DOHH2 (cell line): ENCODE measurements around the gene POLR3GL.
A peak's percentile ranks its signal among the peaks of the same experiment; 100 is the strongest.

Experiments
- H3F3A ChIP-seq: fragments of 200-600 bp; sonication (generic), shearing (Covaris generic); 2 replicates; pipeline ENCODE4 v1.6.0; 2016; ENCODE audit warnings: antibody characterized with exemption, mild to moderate bottlenecking; ENCODE audit not compliant: control insufficient read depth, insufficient read depth
- H3K27ac ChIP-seq: fragments of 200-600 bp; sonication (generic); 2 replicates; pipeline ENCODE4 v1.5.1; 2014; ENCODE audit warnings: low read depth, mild to moderate bottlenecking, low read length, moderate library complexity
- H3K27me3 ChIP-seq: fragments of 200-600 bp; sonication (generic); 2 replicates; pipeline ENCODE4 v1.6.1; 2014; ENCODE audit warnings: mild to moderate bottlenecking, low read length, mixed read lengths; ENCODE audit not compliant: control insufficient read depth
- H3K36me3 ChIP-seq: fragments of 200-600 bp; sonication (generic); 2 replicates; pipeline ENCODE4 v1.6.1; 2014; ENCODE audit warnings: mild to moderate bottlenecking, low read length, moderate library complexity, mixed read lengths; ENCODE audit not compliant: control insufficient read depth
- H3K4me1 ChIP-seq: fragments of 200-600 bp; sonication (generic); 2 replicates; pipeline ENCODE4 v1.6.1; 2014; ENCODE audit warnings: mild to moderate bottlenecking, low read length, mixed read lengths; ENCODE audit not compliant: control insufficient read depth
- H3K4me2 ChIP-seq: fragments of 200-600 bp; sonication (generic); 2 replicates; pipeline ENCODE4 v1.6.0; 2014; ENCODE audit warnings: mild to moderate bottlenecking, low read length, moderate library complexity
- H3K4me3 ChIP-seq: fragments of 200-600 bp; sonication (generic); 2 replicates; pipeline ENCODE4 v1.5.1; 2014; ENCODE audit warnings: mild to moderate bottlenecking, low read length, mixed read lengths
- H3K79me2 ChIP-seq: fragments of 200-600 bp; sonication (generic); 2 replicates; pipeline ENCODE4 v1.6.1; 2014; ENCODE audit warnings: mild to moderate bottlenecking, low read length, mixed read lengths; ENCODE audit not compliant: control insufficient read depth
- H3K9me2 ChIP-seq: fragments of 200-600 bp; sonication (generic); replicated peaks from 2 replicates; pipeline ENCODE4 v1.6.1; 2014; ENCODE audit warnings: mild to moderate bottlenecking, low read length, mixed read lengths; ENCODE audit not compliant: control insufficient read depth
- H3K9me3 ChIP-seq: fragments of 200-600 bp; sonication (generic); 2 replicates; pipeline ENCODE4 v1.6.1; 2014; ENCODE audit warnings: antibody characterized with exemption, low read length, mixed read lengths; ENCODE audit not compliant: control insufficient read depth, insufficient read depth
- H4K20me1 ChIP-seq: fragments of 200-600 bp; sonication (generic); 2 replicates; pipeline ENCODE4 v1.6.0; 2014; ENCODE audit warnings: low read depth, mild to moderate bottlenecking, antibody characterized with exemption, low read length, moderate library complexity; ENCODE audit not compliant: control insufficient read depth, insufficient read depth
- CTCF ChIP-seq: fragments of 200-600 bp; sonication (generic); IDR thresholded peaks from one replicate; pipeline ENCODE4 v1.5.1; 2014; ENCODE audit warnings: antibody characterized with exemption, mild to moderate bottlenecking, low read depth, low read length; ENCODE audit not compliant: poor library complexity, severe bottlenecking
- EZH2phosphoT487 ChIP-seq: fragments of 200-600 bp; sonication (generic); IDR thresholded peaks from 2 replicates; pipeline ENCODE4 v1.6.1; 2017; ENCODE audit warnings: borderline replicate concordance, mild to moderate bottlenecking, antibody characterized with exemption, low read length, moderate library complexity, mixed read lengths

POLR3GL gene

DNA sequence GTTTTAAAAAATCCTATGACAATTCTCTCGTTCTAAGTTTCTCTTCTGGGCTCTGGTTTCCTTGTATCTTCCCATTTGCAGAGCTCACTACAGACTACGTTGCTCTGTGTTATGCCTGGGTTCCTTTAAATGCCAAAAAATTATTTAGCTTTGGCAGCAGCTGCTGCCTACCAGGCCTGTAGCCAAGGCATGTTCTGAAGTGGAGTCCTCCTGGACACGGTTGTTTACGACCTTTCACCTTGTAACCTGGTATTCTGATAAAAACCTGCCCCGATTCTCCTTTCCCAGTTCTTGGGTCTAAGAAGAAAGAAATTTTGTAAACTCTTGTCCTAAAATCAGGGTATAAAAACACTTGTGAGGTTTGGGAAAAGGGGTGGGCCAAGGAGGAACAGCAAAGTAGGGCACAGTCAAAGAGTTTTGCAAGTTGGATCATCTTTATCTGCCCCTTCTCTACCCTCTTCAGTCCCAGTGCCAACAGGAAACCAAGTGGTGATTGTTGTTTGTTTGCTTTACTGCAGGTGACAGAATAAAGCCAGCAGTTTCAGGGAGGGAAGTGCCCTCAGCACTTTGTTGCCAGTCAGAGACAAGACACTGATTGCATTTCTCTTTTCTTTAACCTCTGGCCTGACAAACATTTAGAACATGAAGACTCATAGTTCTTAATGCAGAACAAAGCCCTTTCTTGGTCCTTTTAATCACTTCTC lies 35.0 kb downstream of the POLR3GL start:
- H3K27me3 ChIP-seq, result no peaks in the 10 kb centered on the region
- H3K4me2 ChIP-seq, result peak overlapping the region; percentile 40
- peaks cover 16% of the 10 kb centered on the region for H4K20me1 ChIP-seq
- no peaks in the 10 kb centered on the region for H3K9me2 ChIP-seq
- TF ChIP-seq CTCF (no peak), EZH2phosphoT487 (no peak)
- no peaks in the 10 kb centered on the region for H3K9me3 ChIP-seq
- H3F3A ChIP-seq, result peaks cover 24% of the 10 kb centered on the region
- peaks cover 23% of the 10 kb centered on the region for H3K79me2 ChIP-seq
- H3K27ac ChIP-seq, result peak overlapping the region; percentile 38
- H3K4me3 ChIP-seq, result no peak overlapping the region
- peaks cover 42% of the 10 kb centered on the region for H3K4me1 ChIP-seq
- peaks cover 18% of the 10 kb centered on the region for H3K36me3 ChIP-seq

- no peak for TF ChIP-seq CTCF
- no peak for TF ChIP-seq EZH2phosphoT487
- Histone ChIP-seq H3K4me1 (peaks cover 39% of the 10 kb centered on the region), H3K27ac (no peak overlapping the region), H4K20me1 (no peaks in the 10 kb centered on the region), H3K9me2 (no peaks in the 10 kb centered on the region), H3K27me3 (no peaks in the 10 kb centered on the region), H3K79me2 (peaks cover 3% of the 10 kb centered on the region), H3K4me2 (no peak overlapping the region), H3K36me3 (no peaks in the 10 kb centered on the region), H3K9me3 (no peaks in the 10 kb centered on the region), H3F3A (peaks cover 13% of the 10 kb centered on the region), H3K4me3 (no peak overlapping the region)
Observed at GRCh38 chr1:146001709-146002108, 37.2 kb downstream of the POLR3GL start.

DNA sequence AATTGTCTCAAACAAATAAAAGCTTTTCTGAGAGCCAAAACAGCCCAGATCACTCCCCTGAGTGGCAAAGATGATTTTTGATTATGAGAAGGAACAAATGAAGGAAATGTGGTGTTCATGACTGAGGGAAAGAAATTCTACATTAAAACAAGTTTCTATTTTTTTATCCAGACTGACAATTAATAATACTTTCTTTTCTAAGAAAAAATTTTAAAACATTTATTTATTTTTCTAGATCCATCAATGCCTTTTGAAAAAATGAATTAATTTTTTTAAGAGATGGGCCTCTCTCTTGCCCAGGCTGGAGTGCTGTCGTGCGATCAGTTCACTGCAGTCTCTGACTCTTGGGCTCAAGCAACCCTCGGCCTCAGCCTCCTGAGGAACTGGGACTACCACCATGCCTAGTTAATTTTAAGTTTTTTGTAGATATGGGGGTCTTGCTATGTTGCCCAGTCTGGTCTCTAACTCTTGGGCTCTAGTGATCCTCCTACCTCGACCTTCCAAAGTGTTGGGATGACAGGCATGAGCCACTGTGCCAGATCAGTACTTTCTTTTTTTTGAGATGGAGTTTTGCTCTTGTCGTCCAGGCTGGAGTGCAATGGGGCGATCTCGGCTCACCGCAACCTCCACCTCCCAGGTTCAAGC lies 43.1 kb downstream of the POLR3GL start:
- Histone ChIP-seq H3K4me2 (peak overlapping the region; percentile 58), H3K4me1 (peaks cover 10% of the 10 kb centered on the region), H3K9me3 (no peaks in the 10 kb centered on the region), H3K27me3 (no peaks in the 10 kb centered on the region), H3K79me2 (no peaks in the 10 kb centered on the region), H4K20me1 (no peaks in the 10 kb centered on the region), H3F3A (no peaks in the 10 kb centered on the region; the same call in 1 of the 2 replicates), H3K9me2 (no peaks in the 10 kb centered on the region), H3K4me3 (no peak overlapping the region), H3K27ac (no peak overlapping the region), H3K36me3 (no peaks in the 10 kb centered on the region)
- TF ChIP-seq CTCF (no peak), EZH2phosphoT487 (no peak)
